Measurements from ENCODE around the gene CLTRN.

Gene CLTRN

DNA sequence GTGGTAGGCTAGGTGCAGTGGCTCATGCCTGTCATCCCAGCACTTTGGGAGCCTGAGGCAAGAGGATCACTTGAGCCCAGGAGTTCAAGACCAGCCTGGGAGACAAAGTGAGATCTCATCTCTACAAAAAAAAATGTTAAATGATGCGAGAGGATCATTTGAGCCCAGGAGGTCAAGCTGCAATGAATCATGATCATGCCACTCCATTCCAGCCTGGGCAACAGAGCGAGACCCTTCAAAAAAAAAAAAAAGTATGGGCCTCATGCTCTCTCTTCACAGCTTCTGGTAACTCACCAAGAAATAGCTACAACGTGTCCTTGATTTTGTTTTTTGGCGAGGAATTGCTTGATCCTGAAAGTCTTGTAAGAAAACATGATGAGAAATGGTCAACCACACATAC, 65.1 kb downstream of the CLTRN start:
- Histone ChIP-seq H3K9me3 (ENCODE audit: control insufficient read depth, low read length) (no peaks in the 10 kb centered on the region), H3K27ac (ENCODE audit: insufficient read depth, low read length, poor library complexity, severe bottlenecking) (no peak overlapping the region), H3K4me1 (ENCODE audit: control insufficient read depth, insufficient read depth, low read length, poor library complexity, severe bottlenecking) (no peaks in the 10 kb centered on the region), H3K4me3 (ENCODE audit: insufficient read depth, low read depth, low read length, poor library complexity, severe bottlenecking) (no peak overlapping the region), H3K27me3 (replicated peaks; ENCODE audit: control insufficient read depth, insufficient read depth, low read length, poor library complexity, severe bottlenecking) (no peaks in the 10 kb centered on the region), H3K36me3 (ENCODE audit: control insufficient read depth, insufficient read depth, low read length) (no peaks in the 10 kb centered on the region)
- no peak for DNase-seq

DNA sequence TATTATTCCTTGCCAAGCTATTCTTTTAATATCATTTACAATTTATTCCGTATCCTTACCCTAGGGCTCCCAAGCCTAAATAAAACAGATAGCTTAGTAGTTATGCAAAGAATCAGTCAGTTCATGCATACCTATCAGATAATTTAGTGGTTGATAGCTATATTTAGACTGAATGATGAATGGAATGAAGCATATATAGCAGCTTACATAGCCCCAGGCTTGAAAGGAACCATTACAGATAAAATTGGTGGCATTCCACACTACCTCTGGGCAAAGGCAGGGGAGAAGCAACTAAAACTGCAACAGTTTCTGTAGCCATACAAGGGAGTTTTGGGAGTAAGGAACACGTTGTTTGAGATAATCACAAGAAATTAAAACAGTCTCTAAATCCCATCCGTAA, 66.6 kb downstream of the CLTRN start:
- Histone ChIP-seq H3K36me3 (ENCODE audit: control insufficient read depth, insufficient read depth, low read length) (no peaks in the 10 kb centered on the region), H3K9me3 (ENCODE audit: control insufficient read depth, low read length) (no peaks in the 10 kb centered on the region), H3K4me1 (ENCODE audit: control insufficient read depth, insufficient read depth, low read length, poor library complexity, severe bottlenecking) (no peaks in the 10 kb centered on the region), H3K4me3 (ENCODE audit: insufficient read depth, low read depth, low read length, poor library complexity, severe bottlenecking) (no peak overlapping the region), H3K27ac (ENCODE audit: insufficient read depth, low read length, poor library complexity, severe bottlenecking) (no peak overlapping the region), H3K27me3 (replicated peaks; ENCODE audit: control insufficient read depth, insufficient read depth, low read length, poor library complexity, severe bottlenecking) (no peaks in the 10 kb centered on the region)
- DNase-seq: no peak

DNA sequence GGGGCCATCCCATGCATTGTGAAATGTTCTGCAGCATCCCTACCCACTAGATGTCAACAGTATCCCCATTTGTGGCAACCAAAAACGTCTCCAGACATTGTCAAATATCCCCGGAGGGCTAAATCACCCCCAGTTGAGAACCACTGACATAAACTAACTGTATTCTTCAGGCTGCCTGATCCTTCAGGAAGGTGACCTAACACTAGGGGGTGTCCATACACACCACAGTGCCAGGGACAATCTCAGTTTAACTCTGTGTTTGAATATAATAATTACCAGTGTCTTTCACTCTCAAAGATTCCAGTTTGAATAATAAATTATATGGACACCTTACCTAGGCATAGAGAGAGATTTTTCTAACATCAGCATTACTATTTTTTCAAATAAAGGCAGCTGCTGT, 70.2 kb downstream of the CLTRN start:
- H3K27ac ChIP-seq (ENCODE audit: insufficient read depth, low read length, poor library complexity, severe bottlenecking): no peak overlapping the region
- no peak for DNase-seq
- no peaks in the 10 kb centered on the region for H3K36me3 ChIP-seq (ENCODE audit: control insufficient read depth, insufficient read depth, low read length)
- H3K9me3 ChIP-seq (ENCODE audit: control insufficient read depth, low read length): no peaks in the 10 kb centered on the region
- H3K4me3 ChIP-seq (ENCODE audit: insufficient read depth, low read depth, low read length, poor library complexity, severe bottlenecking): no peak overlapping the region
- no peaks in the 10 kb centered on the region for H3K4me1 ChIP-seq (ENCODE audit: control insufficient read depth, insufficient read depth, low read length, poor library complexity, severe bottlenecking)
- no peaks in the 10 kb centered on the region for H3K27me3 ChIP-seq (replicated peaks; ENCODE audit: control insufficient read depth, insufficient read depth, low read length, poor library complexity, severe bottlenecking)

DNA sequence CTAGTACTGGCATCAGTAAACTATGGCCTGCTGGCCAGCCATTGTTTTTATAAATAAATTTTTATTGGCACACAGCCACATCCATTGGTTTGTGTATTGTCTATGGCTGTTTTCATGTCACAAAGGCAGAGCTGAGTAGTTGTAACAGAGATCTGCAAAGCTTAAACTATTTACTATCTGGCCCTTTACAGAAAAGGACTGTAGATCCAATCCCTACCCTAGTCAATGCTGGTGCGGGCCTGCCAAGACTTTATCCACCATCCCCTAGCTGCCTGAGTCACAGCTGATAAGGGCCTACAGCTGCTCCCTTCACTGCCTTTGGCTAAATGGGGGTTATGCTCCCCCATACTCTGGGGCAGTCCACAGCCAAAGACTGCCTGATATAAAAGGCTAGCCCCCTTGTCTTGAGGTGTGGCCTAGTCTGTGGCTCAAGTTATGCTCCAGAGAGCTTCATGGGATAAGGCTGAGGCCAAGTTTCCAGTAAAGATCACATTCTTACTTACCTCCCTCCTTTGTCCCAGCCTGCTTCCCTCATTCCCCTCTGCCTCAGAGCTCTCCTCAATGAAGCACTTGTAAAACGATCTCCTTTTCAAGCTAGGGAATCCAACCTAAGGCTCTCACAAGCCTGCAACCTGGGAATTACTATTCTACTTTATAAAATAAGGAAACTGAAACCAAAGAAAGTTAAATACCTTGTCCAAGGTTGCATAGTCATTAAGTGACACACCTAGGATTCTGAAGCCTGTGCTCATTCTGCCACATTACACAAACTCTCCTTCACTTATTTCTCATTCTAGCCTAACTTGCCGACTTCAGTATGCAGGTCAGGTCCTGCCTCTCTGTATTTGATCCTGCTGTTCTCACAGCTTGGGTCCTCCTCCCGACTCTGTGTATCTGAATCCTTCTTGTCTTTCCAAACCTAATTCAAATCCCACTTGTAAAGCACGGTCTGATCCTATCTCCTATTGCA, 84.5 kb downstream of the CLTRN start:
- no peak overlapping the region for H3K4me3 ChIP-seq (ENCODE audit: insufficient read depth, low read depth, low read length, poor library complexity, severe bottlenecking)
- H3K9me3 ChIP-seq (ENCODE audit: control insufficient read depth, low read length): no peaks in the 10 kb centered on the region
- H3K27ac ChIP-seq (ENCODE audit: insufficient read depth, low read length, poor library complexity, severe bottlenecking): no peak overlapping the region
- H3K36me3 ChIP-seq (ENCODE audit: control insufficient read depth, insufficient read depth, low read length): no peaks in the 10 kb centered on the region
- no peak for DNase-seq
- H3K27me3 ChIP-seq (replicated peaks; ENCODE audit: control insufficient read depth, insufficient read depth, low read length, poor library complexity, severe bottlenecking): no peaks in the 10 kb centered on the region
- H3K4me1 ChIP-seq (ENCODE audit: control insufficient read depth, insufficient read depth, low read length, poor library complexity, severe bottlenecking): no peaks in the 10 kb centered on the region
